Measurements from ENCODE around the gene C6orf15.
"Not testable (repeated sequence)": the region's sequence is repeated elsewhere in the genome, so short reads cannot be mapped to it uniquely, and the experiment has no call there.

C6orf15 gene

DNA sequence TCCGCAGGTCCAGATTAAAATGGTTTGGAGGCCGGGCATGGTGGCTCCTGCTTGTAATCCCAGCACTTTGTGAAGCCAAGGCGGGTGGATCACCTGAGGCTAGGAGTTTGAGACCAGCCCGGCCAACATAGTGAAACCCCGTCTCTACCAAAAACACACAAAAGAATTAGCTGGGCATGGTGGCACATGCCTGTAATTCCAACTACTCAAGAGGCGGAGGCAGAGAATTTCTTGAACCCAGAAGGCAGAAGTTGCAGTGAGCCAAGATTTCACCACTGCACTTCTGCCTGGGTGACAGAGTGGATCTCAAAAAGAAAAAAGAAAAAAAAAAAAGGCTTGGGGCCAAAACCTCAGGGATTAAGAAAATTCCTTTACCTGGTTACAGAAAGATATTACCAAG is 30.5 kb downstream of the C6orf15 start:
- TF ChIP-seq, protein P1, sequence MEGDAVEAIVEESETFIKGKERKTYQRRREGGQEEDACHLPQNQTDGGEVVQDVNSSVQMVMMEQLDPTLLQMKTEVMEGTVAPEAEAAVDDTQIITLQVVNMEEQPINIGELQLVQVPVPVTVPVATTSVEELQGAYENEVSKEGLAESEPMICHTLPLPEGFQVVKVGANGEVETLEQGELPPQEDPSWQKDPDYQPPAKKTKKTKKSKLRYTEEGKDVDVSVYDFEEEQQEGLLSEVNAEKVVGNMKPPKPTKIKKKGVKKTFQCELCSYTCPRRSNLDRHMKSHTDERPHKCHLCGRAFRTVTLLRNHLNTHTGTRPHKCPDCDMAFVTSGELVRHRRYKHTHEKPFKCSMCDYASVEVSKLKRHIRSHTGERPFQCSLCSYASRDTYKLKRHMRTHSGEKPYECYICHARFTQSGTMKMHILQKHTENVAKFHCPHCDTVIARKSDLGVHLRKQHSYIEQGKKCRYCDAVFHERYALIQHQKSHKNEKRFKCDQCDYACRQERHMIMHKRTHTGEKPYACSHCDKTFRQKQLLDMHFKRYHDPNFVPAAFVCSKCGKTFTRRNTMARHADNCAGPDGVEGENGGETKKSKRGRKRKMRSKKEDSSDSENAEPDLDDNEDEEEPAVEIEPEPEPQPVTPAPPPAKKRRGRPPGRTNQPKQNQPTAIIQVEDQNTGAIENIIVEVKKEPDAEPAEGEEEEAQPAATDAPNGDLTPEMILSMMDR (conservative IDR thresholded peaks at IDR 0.05; ENCODE audit: low read length), result no peak
- DNase-seq (ENCODE audit: low read depth), result no peak
- H3K4me3 ChIP-seq (ENCODE audit: low read length), result no peak overlapping the region

DNA sequence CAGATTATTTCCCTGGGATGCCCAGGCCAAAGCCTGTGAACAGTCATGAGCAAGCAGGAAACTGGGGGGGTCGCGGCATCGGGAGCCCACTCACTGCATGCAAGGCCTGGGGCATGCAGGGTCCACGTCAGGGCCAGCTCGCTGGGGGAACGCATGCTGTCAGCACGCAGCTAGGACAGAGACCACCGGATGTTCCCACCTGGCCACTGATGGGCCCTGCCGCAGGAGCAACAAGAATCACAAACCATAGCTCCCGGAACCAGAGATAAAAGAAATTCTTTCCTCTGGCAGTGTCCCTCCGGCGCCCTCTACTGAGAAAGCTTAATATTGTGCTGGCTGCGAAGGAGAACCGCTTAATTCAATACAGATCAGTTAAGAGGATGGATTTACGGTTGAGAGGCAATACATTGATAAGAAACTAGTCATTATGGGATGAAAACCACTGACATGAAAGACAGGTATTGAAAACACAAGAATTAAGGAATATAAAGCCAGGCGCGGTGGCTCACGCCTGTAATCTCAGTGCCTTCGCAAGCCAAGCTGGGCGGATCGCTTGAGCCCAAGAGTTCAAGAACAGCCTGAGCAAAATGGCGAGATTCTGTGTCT is 32.6 kb downstream of the C6orf15 start:
- DNase-seq (ENCODE audit: low read depth), result peak; percentile 58
- TF ChIP-seq, protein P1 (conservative IDR thresholded peaks at IDR 0.05; ENCODE audit: low read length), result peak; percentile 84
- no peak overlapping the region for H3K4me3 ChIP-seq (ENCODE audit: low read length)

DNA sequence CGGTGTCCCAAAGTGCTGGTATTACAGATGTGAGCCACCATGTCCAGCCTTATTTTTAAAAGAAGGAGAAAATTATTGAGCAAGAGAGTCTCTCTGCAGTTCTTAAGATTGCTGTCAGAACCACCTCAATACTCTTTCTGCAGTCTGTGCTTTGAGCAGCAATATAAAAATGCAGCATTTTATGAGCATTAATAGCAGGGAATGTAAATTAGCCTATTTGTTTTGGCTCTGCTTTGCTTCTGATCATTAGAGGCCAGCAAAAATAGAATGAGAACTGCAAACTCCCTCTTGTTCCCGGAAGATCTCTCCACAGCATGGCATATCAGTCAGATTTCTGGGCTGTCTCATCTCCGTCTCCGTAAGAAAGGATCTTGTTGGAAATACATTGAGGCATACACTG is 35.8 kb downstream of the C6orf15 start:
- TF ChIP-seq, protein P1 (conservative IDR thresholded peaks at IDR 0.05; ENCODE audit: low read length), result no peak
- no peak for DNase-seq (ENCODE audit: low read depth)
- H3K4me3 ChIP-seq (ENCODE audit: low read length), result no peak overlapping the region

DNA sequence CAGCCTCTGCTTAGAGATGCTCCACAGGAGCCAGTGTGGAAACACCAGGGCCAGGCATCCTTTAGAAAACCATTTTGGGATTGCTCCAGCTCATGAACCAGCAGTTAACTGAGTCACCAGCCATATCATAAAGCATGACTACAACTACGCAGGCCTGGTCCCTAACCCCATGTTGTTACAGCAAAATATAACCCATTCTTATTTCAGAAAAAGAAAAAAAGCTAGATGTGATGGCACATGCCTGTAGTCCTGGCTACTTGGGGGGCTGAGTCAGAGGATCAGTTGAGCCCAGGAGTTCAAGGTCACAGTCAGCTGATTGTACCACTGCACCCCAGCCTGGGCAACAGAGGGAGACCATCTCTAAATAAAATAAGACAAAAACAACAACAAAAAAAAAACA is 36.8 kb downstream of the C6orf15 start:
- TF ChIP-seq, protein P1 (conservative IDR thresholded peaks at IDR 0.05; ENCODE audit: low read length), result no peak
- peak; percentile 45 for DNase-seq (ENCODE audit: low read depth)
- no peak overlapping the region for H3K4me3 ChIP-seq (ENCODE audit: low read length)

DNA sequence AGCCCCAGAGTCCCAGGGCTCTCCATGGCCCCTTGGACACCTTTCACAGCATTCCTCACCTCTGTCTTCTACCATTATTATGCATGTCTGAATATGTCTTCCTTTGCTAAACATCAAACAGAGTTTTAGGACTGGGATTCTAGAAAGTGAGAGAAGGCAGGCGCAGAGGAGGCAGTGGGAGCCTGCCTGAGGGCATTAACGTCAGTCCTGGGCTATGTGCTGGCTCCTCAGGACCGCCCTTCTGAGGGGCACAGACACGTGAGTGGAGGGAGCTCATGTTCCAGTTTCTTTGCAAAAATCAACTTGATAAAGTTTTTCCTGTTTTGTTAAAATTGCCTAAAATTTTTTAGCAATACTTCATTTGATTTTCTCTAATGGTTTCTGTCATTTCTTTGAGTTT is 38.0 kb downstream of the C6orf15 start:
- DNase-seq (ENCODE audit: low read depth), result no peak
- TF ChIP-seq, protein P1 (conservative IDR thresholded peaks at IDR 0.05; ENCODE audit: low read length), result no peak
- H3K4me3 ChIP-seq (ENCODE audit: low read length), result no peak overlapping the region

DNA sequence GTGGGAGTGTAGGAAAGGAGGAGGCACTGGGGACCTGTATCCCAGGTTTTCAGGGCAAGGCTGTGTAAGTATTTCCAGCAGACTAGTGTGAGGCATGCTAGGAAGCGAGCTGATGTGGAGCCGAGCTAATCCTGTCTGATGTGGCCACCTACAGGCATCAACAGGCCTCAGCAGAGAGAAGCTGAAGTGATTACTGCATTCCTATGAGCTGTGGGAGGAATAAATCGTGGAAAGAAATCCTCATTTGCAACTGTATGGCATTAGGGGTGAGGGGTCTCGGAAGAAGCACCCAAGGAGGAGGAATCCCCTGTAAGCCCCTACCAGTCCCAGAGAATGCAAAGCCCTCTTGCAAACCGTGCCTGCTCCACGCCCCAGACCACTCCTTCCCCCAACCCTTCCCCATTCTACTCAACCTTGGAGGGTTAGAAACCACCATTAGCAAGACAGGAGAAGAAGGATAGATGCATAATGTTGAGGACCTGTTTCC is 41.6 kb downstream of the C6orf15 start:
- H3K4me3 ChIP-seq (ENCODE audit: low read length), result no peak overlapping the region
- peak; percentile 82 for DNase-seq (ENCODE audit: low read depth)
- TF ChIP-seq, protein P1 (conservative IDR thresholded peaks at IDR 0.05; ENCODE audit: low read length), result peak; percentile 87

DNA sequence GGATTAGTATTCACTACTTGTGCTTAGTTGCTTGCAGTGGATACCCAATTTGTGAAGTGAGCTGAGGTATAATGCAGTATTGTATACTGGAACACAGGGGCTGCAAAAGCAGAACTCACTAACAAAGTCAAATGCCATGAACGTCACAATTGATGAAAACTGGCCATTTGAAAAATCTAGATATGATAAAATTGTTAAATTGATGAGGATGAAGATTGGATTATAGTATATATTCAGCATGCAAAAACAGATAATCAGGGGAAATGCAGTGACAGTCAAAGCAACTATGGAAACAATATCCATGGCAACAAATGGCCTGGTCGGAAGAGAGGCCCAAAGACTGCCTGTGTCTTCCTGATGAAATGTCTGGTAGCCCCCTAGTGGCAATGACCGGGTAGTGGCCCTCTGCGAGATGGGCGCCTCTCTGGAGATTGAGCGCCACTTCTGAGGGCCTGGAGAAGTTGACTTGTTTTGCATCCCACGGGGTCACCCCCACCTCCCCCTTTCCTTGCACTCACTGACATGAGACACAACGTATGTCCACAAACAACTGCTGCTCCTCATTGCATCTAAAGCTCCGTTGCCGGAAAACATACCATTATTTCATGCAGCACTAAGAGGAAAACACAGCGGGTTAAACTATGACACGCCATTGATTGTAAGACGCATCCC is 43.6 kb downstream of the C6orf15 start:
- DNase-seq (ENCODE audit: low read depth), result peak; percentile 78
- TF ChIP-seq, protein P1 (conservative IDR thresholded peaks at IDR 0.05; ENCODE audit: low read length), result peak; percentile 88
- no peak overlapping the region for H3K4me3 ChIP-seq (ENCODE audit: low read length)

DNA sequence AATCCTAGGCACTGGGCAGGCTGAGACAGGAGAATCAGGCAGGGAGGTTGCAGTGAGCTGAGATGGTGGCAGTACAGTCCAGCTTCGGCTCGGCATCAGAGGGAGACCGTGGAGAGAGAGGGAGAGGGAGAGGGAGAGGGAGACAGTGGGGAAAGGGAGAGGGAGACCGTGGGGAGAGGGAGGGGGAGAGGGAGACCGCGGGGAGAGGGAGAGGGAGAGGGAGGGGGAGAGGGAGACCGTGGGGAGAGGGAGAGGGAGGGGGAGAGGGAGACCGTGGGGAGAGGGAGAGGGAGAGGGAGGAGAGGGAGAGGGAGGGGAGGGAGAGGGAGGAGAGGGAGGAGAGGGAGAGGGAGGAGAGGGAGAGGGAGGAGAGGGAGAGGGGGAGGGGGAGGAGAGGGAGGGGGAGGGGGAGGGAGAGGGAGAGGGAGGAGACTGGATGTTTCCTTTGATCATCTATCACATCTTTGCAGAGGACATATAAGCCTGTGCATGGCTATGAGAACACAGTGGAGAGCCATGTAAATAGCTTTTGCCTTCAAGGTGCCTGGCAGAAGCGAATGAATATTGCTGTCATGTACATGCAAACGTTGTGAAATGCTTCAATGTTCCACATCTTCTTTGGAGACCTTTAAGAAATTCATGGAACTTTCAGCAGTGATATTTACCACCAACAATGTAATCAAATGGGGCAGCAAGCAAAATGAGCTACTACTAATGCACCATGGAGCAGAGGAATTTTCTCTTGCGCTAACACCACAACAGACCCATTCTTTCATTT is 44.3 kb downstream of the C6orf15 start:
- H3K4me3 ChIP-seq (ENCODE audit: low read length); DNase-seq (ENCODE audit: low read depth): not testable (repeated sequence)

DNA sequence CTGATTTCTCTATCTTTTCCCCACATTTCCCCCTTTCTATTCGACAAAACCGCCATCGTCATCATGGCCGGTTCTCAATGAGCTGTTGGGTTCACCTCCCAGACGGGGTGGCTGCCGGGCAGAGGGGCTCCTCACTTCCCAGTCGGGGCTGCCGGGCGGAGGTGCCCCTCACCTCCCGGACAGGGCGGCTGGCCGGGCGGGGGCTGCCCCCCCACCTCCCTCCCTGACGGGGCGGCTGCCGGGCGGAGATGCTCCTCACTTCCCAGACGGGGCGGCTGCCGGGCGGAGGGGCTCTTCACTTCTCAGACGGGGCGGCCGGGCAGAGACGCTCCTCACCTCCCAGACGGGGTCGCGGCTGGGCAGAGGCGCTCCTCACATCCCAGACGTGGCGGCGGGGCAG is 45.3 kb downstream of the C6orf15 start:
- not testable (repeated sequence) for DNase-seq (ENCODE audit: low read depth); H3K4me3 ChIP-seq (ENCODE audit: low read length)
